ENCODE data around the gene SH3RF3.

DNA sequence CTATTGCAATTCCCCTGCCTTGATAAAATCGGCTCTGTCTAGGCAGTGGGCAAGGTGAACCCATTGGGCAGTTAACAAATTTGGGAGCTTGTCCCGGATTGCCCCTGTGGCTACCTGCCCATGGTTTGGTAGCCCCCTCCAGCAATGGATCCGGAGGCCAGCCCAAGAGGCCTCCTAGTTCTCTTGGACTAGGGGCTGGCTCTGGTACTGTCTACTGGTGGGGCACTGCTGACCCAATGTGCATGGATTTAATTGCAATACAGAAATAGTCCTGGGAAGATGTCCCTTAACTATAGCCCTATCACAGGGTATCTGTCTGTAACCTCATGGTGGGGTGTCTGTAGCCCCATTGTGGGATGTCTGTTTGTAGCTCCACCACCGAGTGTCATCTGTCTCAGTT lies 37.5 kb upstream of the SH3RF3 start:
- TF ChIP-seq, protein P1, sequence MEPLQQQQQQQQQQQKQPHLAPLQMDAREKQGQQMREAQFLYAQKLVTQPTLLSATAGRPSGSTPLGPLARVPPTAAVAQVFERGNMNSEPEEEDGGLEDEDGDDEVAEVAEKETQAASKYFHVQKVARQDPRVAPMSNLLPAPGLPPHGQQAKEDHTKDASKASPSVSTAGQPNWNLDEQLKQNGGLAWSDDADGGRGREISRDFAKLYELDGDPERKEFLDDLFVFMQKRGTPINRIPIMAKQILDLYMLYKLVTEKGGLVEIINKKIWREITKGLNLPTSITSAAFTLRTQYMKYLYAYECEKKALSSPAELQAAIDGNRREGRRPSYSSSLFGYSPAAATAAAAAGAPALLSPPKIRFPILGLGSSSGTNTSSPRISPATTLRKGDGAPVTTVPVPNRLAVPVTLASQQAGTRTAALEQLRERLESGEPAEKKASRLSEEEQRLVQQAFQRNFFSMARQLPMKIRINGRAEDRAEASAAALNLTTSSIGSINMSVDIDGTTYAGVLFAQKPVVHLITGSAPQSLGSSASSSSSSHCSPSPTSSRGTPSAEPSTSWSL (CRISPR knock-in tag; IDR thresholded peaks at IDR 0.05; ENCODE audit: borderline replicate concordance) = no peak
- TF ChIP-seq NCOA4 (IDR thresholded peaks at IDR 0.05; ENCODE audit: partially characterized antibody) (no peak), EZH2 (IDR thresholded peaks at IDR 0.05; ENCODE audit: borderline replicate concordance, low read depth, low read length) (no peak)
- TF ChIP-seq, protein P2, sequence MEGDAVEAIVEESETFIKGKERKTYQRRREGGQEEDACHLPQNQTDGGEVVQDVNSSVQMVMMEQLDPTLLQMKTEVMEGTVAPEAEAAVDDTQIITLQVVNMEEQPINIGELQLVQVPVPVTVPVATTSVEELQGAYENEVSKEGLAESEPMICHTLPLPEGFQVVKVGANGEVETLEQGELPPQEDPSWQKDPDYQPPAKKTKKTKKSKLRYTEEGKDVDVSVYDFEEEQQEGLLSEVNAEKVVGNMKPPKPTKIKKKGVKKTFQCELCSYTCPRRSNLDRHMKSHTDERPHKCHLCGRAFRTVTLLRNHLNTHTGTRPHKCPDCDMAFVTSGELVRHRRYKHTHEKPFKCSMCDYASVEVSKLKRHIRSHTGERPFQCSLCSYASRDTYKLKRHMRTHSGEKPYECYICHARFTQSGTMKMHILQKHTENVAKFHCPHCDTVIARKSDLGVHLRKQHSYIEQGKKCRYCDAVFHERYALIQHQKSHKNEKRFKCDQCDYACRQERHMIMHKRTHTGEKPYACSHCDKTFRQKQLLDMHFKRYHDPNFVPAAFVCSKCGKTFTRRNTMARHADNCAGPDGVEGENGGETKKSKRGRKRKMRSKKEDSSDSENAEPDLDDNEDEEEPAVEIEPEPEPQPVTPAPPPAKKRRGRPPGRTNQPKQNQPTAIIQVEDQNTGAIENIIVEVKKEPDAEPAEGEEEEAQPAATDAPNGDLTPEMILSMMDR (IDR thresholded peaks at IDR 0.05 in 2 of 3, conservative IDR thresholded peaks at IDR 0.05 in 1 of 3; ENCODE audit: insufficient read depth in 2 of 3, low read depth in 1 of 3, low read length in 3 of 3) = no peak
